ENCODE results near the gene MOV10.

MOV10 gene

GRCh38 chr1:112708489-112708888 is 34.0 kb downstream of the MOV10 start:
- peaks cover 5% of the 10 kb centered on the region for H3K4me1 ChIP-seq (ENCODE audit: control insufficient read depth, insufficient read depth, low read length)
- CTCF ChIA-PET = interaction anchor here (0.5 to 3.0 kb wide), 26 partner anchors 8 to 410 kb away, joined by 3 to 20 read pairs (median 6); partner anchors contain the start of genes CTTNBP2NL, MOV10 and ST7L
- H3K9me3 ChIP-seq (ENCODE audit: control insufficient read depth, insufficient read depth, low read depth, low read length) = no peaks in the 10 kb centered on the region
- TF ChIP-seq ZNF600 (tag by site-specific recombination; IDR thresholded peaks at IDR 0.05) (no peak), ZNF366 (tag by site-specific recombination; conservative IDR thresholded peaks at IDR 0.05) (no peak), ZNF585B (tag by site-specific recombination; IDR thresholded peaks at IDR 0.05) (no peak), ZNF223 (tag by site-specific recombination; IDR thresholded peaks at IDR 0.05) (no peak), ZNF510 (tag by site-specific recombination; IDR thresholded peaks at IDR 0.05; ENCODE audit: insufficient replicate concordance) (no peak), KLF7 (tag by site-specific recombination; IDR thresholded peaks at IDR 0.05; ENCODE audit: borderline replicate concordance) (no peak), REPIN1 (tag by site-specific recombination; IDR thresholded peaks at IDR 0.05; ENCODE audit: low read depth) (no peak), HOXC10 (CRISPR knock-in tag; IDR thresholded peaks at IDR 0.05) (no peak), PRDM10 (tag by site-specific recombination; IDR thresholded peaks at IDR 0.05) (no peak), ZSCAN5A (tag by site-specific recombination; IDR thresholded peaks at IDR 0.05) (no peak), ZNF701 (tag by site-specific recombination; IDR thresholded peaks at IDR 0.05) (no peak), ELK4 (IDR thresholded peaks at IDR 0.05; ENCODE audit: borderline replicate concordance, low read depth, low read length) (no peak), ZNF76 (tag by site-specific recombination; IDR thresholded peaks at IDR 0.05; ENCODE audit: borderline replicate concordance, low read depth) (no peak)
- H3K27ac ChIP-seq (ENCODE audit: extremely low read depth, low read depth, low read length) = no peak overlapping the region
- no peak overlapping the region for H3K4me3 ChIP-seq (ENCODE audit: low read depth, low read length)
- peaks cover 0 to 13% of the 10 kb centered on the region in 2 experiments; a peak in 1 of 3 replicates for H3K36me3 ChIP-seq (ENCODE audit: control insufficient read depth in 2 of 2, insufficient read depth in 1 of 2, low read length in 2 of 2)
- POLR2A ChIA-PET = interaction anchor here (0.6 kb wide), 2 partner anchors 104 to 1843 kb away, joined by 3 read pairs; no protein-coding TSS in a partner anchor

GRCh38 chr1:112710159-112710558 is 35.7 kb downstream of the MOV10 start:
- H3K4me3 ChIP-seq (ENCODE audit: low read depth, low read length) = no peak overlapping the region
- peaks cover 3% of the 10 kb centered on the region; the same call in 1 of the 2 replicates for H3K4me1 ChIP-seq (ENCODE audit: control insufficient read depth, insufficient read depth, low read length)
- TF ChIP-seq ZNF341 (tag by site-specific recombination; IDR thresholded peaks at IDR 0.05; ENCODE audit: low read depth) = no peak
- TF ChIP-seq SALL2 (tag by site-specific recombination; IDR thresholded peaks at IDR 0.05; ENCODE audit: borderline replicate concordance) = no peak
- no peak for TF ChIP-seq BCL11B (tag by site-specific recombination; IDR thresholded peaks at IDR 0.05; ENCODE audit: low read depth)
- TF ChIP-seq SCRT1 (tag by site-specific recombination; IDR thresholded peaks at IDR 0.05; ENCODE audit: borderline replicate concordance) = no peak
- no peak for TF ChIP-seq ZNF398 (tag by site-specific recombination; IDR thresholded peaks at IDR 0.05)
- TF ChIP-seq ZNF785 (tag by site-specific recombination; IDR thresholded peaks at IDR 0.05) = no peak
- TF ChIP-seq MEIS1 (CRISPR knock-in tag; IDR thresholded peaks at IDR 0.05; ENCODE audit: borderline replicate concordance) = no peak
- no peak for TF ChIP-seq ZBTB10 (tag by site-specific recombination; IDR thresholded peaks at IDR 0.05)
- no peak overlapping the region for H3K27ac ChIP-seq (ENCODE audit: extremely low read depth, low read depth, low read length)
- H3K36me3 ChIP-seq (ENCODE audit: control insufficient read depth in 2 of 2, insufficient read depth in 1 of 2, low read length in 2 of 2) = peaks cover 0 to 3% of the 10 kb centered on the region in 2 experiments; a peak in 1 of 3 replicates
- no peaks in the 10 kb centered on the region for H3K9me3 ChIP-seq (ENCODE audit: control insufficient read depth, insufficient read depth, low read depth, low read length)
- ChIA-PET POLR2A (interaction anchor here (1.3 kb wide), 1 partner anchor 246 kb away, joined by 3 read pairs; no protein-coding TSS in a partner anchor), CTCF (interaction anchor here (0.7 to 3.0 kb wide), 6 partner anchors 8 to 319 kb away, joined by 3 to 20 read pairs (median 4); a partner anchor contains a TSS)
